GM19397 (cell line): Measurements from ENCODE around the gene SYNGR3.
A peak's percentile ranks its signal among the peaks of the same experiment; 100 is the strongest.

ENCODE experiments used
- ATAC-seq: cut with Tn5 transposase; IDR thresholded peaks from one replicate; pipeline ENCODE4 v1.9.1; 2021; ENCODE audit warnings: mild to moderate bottlenecking, moderate library complexity; ENCODE audit not compliant: unreplicated experiment

Gene SYNGR3

DNA sequence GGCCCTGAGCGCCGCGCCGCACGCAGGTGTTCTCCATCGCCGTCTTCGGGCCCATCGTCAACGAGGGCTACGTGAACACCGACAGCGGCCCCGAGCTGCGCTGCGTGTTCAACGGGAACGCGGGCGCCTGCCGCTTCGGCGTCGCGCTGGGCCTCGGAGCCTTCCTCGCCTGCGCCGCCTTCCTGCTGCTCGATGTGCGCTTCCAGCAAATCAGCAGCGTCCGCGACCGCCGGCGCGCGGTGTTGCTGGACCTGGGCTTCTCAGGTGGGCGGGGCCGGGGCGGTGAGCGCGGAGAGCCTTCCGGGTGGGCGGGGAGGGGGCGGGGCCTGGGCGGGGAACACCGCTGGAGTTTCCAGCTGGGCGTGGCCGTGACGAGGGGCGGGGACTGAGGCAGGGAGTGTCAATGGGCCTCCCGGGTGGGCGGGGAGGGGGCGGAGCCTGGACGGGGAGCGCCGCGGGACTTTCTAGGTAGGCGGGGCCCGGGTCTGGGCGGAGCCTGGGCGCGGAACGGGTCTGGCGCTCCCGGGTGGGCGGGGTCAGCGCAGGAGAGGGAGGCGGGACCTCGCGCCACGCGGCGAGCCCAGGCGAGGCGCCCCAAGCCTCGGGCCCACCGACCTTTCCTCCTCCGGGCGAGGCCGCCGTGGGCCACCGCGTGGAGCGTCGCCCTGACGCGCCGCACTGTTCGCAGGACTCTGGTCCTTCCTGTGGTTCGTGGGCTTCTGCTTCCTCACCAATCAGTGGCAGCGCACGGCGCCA is 2.4 kb downstream of the SYNGR3 start:
- ATAC-seq: peak; percentile 51

DNA sequence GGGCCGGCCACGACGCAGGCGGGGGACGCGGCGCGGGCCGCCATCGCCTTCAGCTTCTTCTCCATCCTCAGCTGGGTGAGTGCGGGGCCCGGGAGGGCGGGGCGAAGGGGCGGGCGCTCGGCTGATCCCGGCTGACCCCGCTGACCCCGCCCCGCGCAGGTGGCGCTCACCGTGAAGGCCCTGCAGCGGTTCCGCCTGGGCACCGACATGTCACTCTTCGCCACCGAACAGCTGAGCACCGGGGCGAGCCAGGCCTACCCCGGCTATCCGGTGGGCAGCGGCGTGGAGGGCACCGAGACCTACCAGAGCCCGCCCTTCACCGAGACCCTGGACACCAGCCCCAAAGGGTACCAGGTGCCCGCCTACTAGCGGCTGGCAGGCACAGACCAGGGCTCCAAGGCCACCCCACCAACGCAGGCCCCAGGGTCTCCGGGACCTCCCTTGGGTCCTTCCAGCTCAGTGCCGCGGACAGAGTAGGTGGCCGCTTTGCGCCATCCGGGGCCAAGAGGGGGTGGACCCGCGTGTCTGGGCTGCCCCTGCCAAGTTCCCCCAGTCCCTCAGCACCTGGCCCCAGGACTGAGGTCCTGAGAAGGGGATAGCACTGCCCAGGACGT is 3.0 kb downstream of the SYNGR3 start:
- ATAC-seq: no peak

DNA sequence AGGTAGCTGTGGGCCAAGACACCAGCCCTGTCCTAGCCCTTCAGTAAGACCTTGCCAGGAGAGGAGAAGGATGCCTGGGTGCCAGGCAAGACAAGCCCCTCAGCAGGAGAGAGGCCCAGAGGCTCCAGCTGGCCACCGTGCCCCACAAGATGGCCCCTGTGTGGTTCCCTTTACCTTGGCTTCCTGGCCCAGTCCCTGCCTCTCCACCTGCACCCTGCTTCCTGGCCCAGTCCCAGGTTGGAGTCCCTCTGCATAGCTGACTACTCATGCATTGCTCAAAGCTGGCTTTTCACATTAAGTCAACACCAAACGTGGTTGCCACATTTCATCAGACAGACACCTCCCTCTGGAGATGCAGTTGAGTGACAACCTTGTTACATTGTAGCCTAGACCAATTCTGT is 4.0 kb downstream of the SYNGR3 start:
- ATAC-seq: no peak

DNA sequence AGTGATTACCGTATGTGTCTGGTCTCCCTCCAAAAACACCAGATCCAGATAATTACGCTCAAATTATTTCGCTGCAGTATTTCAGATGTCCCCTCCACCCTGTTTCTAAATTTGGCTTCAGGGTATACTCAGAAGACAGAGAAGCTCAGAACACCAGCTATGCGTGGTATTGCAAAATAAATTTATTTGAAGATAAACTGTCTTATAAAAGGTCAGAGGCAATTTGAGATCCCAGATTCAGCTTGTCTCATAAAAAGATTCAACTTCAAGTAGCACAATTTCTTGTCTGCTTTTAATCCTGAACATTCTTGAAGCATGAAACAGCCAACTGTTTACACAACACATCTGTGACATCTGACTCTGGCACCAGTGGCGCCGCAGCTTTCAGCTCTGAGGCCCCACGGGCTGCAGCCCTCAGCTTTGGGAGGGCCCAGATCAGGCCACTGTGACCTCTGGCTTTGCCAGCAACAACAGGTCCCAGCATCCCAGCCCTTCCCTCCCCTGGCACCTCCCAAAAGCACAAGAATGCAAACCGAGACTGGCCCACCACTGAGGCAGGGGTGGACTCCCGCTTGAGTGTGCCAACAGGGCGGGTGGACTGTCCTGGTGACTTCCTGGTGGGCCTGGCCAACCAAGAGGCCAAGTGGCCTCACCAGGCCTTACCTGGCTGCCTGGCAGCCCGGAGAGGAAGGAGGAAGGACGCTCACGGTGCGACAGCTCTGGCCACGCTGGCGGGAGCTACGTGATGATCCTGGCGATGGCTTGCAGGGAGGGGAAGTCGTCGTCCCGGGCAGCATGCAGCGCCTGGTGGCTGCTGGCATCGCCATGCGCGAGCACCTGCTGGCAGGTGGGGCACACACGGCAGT is 8.0 kb downstream of the SYNGR3 start:
- no peak for ATAC-seq

DNA sequence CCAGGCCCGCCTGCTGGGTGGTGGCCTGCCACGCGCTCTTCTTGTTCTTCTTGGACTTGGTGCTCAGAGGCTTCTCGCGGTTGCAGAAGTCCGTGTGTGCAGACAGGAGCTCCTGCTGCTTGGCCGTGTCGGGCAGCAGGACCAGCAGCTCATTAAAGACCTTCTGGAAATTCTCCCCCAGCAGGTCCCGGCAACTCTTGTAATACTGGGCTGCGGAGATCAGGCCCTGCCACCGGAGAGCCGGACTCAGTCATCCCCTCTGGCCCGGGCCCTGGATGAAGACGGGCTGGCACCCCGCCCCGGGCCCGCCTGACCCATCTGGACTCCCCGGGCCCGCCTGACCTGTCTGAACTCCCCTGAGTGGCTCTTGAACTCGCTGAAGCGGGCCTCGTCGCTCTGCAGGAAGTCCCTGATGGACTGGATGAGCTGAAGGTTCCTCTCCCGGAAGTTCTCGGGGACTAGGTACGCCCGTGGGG is 8.6 kb downstream of the SYNGR3 start:
- ATAC-seq: no peak

DNA sequence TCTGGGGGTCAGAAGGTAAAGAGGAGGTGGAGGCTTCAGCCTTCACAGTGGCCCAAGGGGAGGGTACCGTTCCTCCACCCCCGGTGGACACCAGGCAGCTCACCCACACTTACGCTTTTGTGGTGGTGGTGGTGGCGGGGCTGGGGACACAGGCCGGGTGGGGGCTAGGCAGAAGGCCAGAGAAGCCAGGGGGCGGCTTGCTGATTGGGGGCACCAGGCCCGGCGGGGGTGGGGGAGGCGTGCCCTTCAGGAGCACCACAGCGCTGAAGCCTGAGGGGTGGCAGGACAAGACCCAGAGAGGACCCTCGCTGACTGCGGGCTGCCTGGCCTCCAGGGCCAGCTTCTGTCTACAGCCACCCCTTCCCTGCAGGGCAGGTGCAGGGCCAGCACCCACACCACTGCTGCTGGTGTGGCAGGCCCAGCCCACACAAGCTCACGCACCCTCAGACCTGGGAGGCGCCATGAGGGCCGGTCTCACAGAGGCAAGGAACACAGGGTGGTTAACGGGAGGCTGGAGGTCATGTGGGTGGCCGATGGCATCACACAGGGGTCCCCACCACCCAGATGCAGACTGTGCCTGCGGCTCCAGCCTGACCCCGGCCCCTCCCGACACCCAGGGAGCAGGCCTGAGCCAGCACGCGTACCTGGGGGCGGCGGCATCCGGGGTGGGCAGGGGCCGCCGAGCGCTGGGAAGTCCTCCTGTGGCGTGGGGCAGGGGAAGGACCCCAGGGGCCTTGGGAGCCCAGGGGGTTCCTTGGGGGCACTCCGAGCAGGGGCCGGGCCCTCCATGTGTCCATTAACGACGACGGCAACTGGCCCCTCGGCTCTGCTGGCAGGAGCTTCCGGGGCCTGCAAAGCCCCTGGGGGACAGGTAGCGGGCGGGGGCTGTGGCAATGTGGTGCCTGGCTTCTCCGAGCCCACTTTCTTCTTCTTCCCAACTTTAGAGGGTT is 9.4 kb downstream of the SYNGR3 start:
- no peak for ATAC-seq

DNA sequence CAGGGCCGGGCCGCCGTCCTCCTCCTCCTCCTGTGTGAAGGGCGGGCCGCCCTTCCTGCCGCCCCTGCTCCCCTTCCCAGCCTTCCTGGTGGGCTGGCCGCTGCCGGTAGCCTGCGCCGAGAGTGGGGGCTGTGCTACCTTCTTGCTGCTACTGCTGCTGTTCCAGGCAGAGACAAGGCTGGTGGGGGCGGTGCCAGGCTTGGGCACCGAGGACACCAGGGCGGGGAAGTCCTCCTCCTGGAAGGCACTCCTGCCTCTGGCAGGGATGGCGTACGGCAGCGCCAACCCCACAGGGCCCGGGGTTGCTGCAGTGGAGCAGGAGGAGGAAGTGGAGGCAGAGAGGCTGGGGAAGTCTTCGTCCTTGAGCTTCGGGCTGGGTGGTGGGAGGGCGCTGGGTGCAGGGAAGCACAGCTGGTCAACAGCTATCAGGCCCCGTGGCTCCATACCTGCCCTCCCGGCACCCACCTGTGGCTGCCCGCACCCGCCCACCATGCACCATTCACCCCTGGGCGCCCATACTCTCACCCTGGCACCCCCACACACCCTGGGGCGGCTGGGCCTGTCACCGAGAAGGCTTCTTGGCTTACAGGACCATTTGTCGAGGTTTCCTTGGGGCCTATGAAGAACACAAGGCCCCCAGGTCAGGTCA is 10.2 kb downstream of the SYNGR3 start:
- no peak for ATAC-seq

DNA sequence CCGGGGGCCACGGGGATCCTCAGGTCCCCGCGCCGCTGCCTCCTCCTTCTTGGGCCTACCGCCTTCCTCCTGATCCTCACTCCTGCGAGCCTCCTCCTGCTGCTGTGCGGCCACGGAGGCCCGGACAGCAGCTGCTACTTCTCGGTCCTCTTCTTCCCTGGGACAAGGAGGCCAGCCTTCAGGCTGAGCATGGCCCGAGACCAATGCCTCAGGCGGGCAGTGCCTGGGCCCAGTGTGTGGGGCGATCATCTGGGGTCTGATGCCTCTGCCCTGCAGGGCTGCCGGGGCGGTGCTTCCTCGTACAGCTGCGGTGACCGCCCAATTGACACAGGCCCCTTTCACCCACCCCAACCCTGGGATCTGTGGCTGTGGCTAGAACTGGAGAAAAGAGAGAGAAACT is 11.3 kb downstream of the SYNGR3 start:
- no peak for ATAC-seq

DNA sequence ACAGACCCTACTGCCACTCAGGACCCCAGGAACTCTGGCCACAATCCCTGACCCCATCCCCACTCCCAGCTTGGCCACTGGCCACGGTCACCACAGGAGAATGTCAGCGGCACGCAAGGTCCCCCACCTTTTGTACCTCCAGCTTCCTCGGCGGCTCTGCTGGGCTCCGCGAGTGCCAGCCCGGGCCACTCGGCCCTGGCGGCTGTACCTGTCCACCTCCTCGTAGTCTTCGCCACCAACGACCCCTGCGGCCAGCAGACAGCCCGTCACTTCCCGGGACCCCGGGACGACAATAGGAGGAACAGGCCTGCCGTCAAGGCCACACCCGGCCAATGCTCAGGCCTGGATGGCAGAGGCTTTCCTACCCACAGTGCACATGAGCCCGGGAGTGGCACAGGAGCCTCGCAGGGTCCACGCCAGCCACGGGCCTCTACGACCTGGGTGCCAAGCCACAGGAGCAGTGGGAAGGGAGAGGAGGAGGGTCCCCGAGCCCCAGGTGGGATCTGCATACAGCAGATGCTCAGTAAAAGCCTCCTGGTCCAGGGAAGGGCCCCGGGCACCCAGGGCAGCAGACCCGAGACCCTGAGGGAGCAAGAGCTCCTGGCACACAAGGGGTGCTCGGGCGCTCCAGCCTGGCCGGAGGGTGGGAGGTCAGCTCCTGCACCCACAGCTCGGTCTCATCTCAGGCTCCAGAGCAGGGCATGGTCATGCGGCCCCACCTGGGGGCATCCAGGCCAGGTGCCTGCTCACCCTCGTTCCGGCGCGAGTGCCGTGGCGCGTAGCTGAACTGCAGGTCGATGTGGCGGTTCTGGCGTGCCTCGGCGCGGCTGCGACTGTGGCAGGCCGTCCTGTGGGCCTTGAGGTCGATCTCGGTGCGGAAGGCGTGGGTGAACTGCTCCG is 11.9 kb downstream of the SYNGR3 start:
- no peak for ATAC-seq

DNA sequence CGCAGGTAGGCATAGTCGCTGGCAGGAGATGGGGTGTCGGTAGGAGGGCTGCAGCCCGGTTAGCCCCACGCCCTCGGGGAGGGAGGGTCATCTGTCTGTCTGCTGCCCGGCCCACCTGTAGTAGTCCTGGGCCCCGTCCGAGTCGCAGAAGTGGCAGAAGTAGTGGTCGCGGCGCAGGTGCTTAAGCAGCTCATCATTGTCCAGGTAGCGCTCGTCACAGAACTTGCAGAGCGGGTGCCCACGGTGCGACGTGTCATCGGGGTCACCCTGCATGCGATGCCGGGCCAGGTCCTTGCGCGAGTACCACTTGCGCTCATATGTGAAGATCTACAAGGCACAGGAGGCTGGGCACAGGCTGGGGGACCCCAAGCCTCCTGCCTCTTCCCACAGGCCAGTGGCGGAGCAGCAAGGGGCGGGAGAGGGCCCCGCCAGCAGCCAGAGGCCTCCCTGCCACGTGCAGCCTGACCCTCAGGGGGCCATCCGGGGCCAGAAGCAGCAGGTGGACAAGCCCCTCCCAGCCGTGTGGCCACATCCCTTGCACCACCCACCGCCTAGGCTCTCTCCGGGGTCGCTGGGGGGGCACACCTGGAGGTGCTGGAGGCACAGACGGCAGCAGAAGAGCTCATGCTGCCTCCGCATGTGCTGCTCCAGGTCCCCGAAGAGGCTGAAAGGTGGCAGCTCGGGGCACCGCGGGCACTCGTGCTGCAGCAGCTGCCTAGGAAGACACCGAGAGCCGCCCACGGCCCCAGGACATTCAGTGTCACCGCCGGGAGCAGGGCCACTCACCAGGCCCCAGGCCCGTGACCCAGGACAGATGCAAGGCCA is 12.8 kb downstream of the SYNGR3 start:
- no peak for ATAC-seq

DNA sequence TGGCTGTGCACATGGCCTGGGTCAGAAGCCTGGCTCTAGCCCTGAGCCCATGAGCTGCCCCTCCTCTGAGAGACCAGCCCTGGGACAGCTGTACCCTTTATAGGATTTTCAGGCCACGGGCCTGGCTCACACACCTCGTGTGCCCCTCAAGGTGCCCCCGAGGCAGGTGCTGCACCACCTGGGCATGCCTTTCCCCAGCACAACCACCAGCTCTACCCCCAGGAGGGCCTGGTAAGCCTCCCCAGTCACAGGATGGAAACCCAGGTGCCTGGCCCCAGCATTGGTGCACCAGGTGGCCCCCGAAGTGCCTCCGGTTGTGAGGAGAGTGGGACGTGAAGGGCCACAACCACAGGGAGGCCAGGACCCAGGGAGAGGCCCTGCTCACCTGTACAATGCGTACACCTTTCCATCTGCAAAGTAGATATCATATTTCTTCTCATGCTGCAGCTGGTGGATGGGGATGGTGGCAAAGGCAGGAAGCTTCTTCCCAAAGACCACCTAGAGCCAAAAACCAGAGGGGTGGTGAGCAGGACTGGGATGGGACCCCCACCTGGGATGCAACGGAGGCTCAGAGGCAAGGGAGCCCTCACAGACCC is 13.6 kb downstream of the SYNGR3 start:
- no peak for ATAC-seq

DNA sequence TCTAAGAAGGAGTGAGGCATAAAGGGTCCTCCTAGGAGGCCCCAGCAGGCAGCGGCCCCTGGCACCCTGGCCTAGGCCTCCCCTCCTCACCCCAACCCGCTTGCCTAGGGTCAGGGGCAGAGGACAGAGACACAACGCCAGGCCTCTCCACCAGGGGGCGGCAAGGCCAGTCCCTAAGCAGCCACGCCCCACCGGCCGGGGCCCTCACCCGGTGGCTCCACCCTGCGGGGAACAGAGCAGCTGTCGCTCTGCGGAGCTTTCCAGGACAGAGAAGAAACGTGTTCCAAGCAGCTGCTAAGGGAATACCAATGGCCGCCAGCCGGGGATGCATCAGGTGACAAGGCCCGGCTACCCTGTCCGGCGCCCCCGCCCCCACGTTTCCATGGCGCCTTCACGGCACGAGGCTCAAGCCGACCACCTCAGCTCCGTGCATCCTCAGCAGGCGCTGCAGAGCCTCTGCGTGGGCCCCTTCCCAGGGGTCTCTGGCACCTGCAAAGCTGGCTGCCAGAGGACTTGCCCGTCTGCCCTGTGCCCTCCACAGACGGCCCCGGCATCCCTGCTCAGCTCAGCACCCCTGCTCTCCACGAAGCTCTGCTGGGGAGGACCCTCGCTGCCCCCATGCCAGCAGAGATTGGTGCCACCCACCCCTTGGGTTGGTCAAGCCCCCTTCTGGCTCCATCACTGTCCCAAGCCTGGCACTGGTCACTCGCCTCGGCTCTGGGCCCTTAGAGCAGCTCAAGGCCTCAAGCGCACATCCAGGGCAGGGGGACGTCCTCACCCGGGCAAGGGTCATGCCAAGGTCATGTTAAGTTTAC is 14.3 kb downstream of the SYNGR3 start:
- ATAC-seq: no peak

DNA sequence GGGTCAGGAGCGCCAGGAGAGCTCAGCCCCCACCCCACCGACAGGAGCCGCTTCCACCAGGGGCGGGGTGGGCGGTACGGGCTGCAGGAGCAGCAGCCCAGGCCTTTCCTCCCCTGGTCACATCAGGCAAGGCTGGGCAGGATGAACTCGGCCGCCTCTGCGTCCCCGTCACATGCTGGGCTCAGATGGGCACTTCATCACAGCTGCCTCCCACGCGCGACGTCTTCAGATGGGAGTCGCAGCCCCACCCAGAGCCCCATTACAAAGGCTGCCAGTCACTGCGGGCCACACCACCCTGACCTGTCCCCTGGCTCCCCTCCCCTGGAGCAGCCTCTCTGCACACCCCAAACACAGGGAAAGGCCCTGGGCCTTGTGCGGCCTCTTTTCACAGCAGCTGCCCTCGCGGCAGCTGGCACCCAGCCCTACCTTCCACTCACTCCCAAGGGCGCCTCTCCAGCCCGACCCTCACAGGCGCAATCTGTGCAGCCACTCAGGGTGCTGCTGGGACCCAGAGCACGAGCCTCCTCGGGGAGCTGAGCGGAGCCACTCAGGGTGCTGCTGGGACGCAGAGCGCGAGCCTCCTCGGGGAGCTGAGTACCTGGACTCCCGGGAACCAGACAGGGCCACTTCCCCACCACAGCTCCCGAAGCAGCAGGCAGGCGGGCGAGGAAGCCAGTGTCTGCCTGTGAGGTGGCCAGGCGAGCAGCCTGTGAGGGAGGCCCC is 15.2 kb downstream of the SYNGR3 start:
- ATAC-seq: no peak

DNA sequence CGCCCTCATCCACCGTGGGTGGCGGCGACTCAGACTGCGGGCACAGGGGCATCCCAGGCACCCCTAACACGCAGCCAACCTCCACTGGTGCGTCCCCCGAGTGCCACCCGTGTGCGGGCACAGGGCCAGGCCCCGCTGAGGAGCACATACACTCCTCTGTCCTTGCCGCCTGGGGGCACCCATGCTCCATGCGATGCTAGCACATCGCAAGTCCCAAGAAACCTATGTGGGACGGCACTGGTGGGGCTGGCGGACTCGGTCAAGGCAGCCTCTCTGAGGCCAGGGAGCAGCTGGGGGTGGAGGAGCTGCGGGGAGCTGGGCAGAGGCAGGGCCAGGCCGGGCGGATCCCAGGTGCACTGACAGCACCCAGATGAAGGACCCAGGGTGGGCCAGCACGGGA is 15.9 kb downstream of the SYNGR3 start:
- ATAC-seq: no peak

DNA sequence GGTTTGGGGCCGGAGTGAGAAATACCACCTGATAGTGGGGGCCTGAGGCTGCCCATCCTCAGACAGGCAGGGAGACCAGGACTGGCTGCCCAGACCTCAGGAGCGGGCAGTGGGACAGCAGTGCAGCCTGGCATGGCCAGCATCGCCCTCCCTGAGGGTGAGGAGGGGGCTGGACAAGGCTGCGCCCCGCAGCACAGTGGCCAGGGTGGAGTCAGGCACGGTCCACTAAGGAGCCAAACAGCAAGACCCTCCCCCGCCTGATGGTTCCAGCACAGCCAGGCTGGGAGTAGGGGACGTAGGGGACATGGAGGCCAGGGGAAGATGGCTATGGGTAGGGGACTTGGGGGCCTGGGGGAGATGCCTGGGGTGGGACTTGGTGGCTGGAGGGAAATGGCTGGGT is 16.5 kb downstream of the SYNGR3 start:
- ATAC-seq: no peak

DNA sequence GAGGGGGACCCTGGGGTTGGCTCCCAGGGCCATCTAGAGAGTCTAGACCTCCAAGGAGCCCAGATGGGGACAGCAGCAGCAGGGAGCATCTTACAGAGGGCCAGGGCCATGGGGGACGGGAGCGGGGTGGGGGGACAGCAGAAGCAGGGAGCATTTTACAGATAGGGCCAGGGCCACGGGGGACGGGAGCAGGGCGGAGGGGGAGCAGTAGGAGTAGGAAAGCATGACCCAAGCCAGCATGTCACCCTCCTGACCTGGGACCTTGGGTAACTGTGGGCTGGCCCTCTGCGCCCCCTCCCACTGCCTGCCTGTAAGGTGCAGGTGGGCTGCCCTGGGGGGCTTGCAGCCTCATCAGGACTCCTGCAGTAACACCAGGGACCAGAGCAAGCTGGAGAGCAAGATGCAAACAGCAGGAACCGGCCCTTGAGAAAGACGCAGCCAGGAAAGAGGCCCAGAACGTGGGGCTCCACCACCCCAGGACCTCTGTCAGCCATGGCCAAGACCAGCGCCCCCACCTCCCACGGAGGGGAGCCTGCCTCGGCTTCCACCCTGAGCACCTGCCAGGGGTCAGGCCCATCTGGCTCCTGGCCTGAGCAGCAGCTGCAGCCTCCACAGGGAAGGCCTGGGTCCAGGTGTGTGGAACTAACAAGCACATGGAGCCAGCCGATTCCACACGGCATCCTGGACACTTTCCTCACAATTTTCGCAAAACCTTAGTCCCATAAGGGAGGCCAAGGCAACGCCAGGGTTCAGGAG is 17.5 kb downstream of the SYNGR3 start:
- ATAC-seq: no peak
